Gastrocnemius medialis (tissue), 4 donors: Measurements from ENCODE around the gene SLC66A1.

Source experiments
- POLR2A ChIP-seq, 2 donors: fragments of 450-650 bp; IDR thresholded peaks; one replicate each; pipeline ENCODE4 v1.6.1; 2017; ENCODE audit warnings: antibody characterized with exemption in 2 of 2, mild to moderate bottlenecking in 2 of 2, moderate library complexity in 2 of 2
- TF ChIP-seq, protein P1 (sequence below), 5 experiments: fragments of 450-650 bp in 3 of 5; fragments of 200-600 bp in 2 of 5; sonication (generic) in 2 of 5; IDR thresholded peaks in 4 of 5; conservative IDR thresholded peaks in 1 of 5; 1 replicate in 4 of 5; 2 replicates in 1 of 5; pipeline ENCODE4 v1.5.1; 2016 to 2019; ENCODE audit warnings: antibody characterized with exemption in 5 of 5, mild to moderate bottlenecking in 3 of 5, moderate library complexity in 3 of 5

DNA sequence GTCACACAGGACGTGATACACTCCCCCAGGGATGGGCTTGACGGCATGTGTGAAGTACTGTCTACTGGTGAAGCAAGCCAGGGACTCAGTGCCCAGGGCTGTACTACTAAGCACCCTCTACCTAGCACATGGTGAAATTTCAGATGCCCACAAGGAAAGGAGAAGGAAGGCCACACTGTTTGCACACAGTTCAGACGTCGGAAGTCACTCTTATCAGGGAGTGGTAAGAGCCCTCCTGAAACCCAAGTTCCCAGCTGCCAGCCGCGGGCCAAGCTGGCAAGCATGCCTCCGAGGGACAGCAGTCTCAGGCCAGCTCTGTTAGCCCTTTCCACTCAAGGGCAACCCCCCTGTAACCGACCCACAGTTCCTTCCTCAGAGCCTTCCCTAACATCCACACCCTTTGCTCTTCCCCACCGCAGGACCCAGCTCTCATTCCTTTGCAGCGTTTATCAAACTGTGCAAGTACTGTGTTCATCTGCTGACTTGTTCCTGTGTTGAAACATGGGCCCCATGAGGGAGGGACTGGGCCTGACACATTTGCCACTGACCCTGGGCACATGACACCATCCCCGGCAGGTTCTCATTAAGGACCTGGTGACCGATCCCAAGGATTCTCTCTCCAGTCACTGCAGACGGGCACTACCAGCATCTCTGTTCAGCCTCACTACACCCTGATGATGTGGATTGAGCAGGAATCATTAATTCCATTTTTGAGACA, 58.5 kb downstream of the SLC66A1 start:
- TF ChIP-seq, protein P1, sequence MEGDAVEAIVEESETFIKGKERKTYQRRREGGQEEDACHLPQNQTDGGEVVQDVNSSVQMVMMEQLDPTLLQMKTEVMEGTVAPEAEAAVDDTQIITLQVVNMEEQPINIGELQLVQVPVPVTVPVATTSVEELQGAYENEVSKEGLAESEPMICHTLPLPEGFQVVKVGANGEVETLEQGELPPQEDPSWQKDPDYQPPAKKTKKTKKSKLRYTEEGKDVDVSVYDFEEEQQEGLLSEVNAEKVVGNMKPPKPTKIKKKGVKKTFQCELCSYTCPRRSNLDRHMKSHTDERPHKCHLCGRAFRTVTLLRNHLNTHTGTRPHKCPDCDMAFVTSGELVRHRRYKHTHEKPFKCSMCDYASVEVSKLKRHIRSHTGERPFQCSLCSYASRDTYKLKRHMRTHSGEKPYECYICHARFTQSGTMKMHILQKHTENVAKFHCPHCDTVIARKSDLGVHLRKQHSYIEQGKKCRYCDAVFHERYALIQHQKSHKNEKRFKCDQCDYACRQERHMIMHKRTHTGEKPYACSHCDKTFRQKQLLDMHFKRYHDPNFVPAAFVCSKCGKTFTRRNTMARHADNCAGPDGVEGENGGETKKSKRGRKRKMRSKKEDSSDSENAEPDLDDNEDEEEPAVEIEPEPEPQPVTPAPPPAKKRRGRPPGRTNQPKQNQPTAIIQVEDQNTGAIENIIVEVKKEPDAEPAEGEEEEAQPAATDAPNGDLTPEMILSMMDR (IDR thresholded peaks at IDR 0.05 in 4 of 5, conservative IDR thresholded peaks at IDR 0.05 in 1 of 5) = no peak
- TF ChIP-seq POLR2A (IDR thresholded peaks at IDR 0.05) = no peak
